Astrocyte (in vitro differentiated cells and primary cell): Measurements from ENCODE around the gene IFI16. TPM values are rescaled to one million over a fixed set of nuclear protein-coding genes. Genes with fewer than 3 reads are reported as not detected.

ENCODE experiments used
- DNase-seq: peaks from one replicate; pipeline ENCODE4 v3.0.0-alpha.2; 2010; ENCODE audit warnings: low read depth
- FAIRE-seq: peaks from 2 replicates; lab custom pipeline; 2011; peaks lifted over from hg19 to GRCh38; lab: Jason Lieb, UNC
- H2AFZ ChIP-seq: 2 replicates; pipeline ENCODE4 v1.6.0; 2012; ENCODE audit warnings: low read depth, low read length, inconsistent platforms
- H3K27ac ChIP-seq: 2 replicates; pipeline ENCODE4 v1.5.1; 2011; ENCODE audit warnings: low read depth, low read length, inconsistent platforms
- H3K27me3 ChIP-seq: 2 replicates; pipeline ENCODE4 v1.6.0; 2011; ENCODE audit warnings: low read length, inconsistent platforms; ENCODE audit not compliant: insufficient read depth
- H3K36me3 ChIP-seq: 2 replicates; pipeline ENCODE4 v1.5.1; 2011; ENCODE audit warnings: low read length, inconsistent platforms; ENCODE audit not compliant: insufficient read depth
- H3K4me1 ChIP-seq: 2 replicates; pipeline ENCODE4 v1.5.1; 2011; ENCODE audit warnings: low read length, inconsistent platforms; ENCODE audit not compliant: insufficient read depth
- H3K4me2 ChIP-seq: 2 replicates; pipeline ENCODE4 v1.6.0; 2012; ENCODE audit warnings: low read length, inconsistent platforms
- H3K4me3 ChIP-seq: 2 replicates; pipeline ENCODE4 v1.5.1; 2011; ENCODE audit warnings: low read depth, mild to moderate bottlenecking, low read length, inconsistent platforms; ENCODE audit not compliant: insufficient read depth
- H3K79me2 ChIP-seq: 2 replicates; pipeline ENCODE4 v1.6.0; 2012; ENCODE audit warnings: mild to moderate bottlenecking, low read length, inconsistent platforms; ENCODE audit not compliant: insufficient read depth
- H3K9ac ChIP-seq: 2 replicates; pipeline ENCODE4 v1.6.0; 2012; ENCODE audit warnings: mild to moderate bottlenecking, low read length, inconsistent platforms
- H3K9me3 ChIP-seq: 2 replicates; pipeline ENCODE4 v1.5.1; 2012; ENCODE audit warnings: low read depth, mild to moderate bottlenecking, low read length, inconsistent platforms; ENCODE audit not compliant: insufficient read depth
- H4K20me1 ChIP-seq: 2 replicates; pipeline ENCODE4 v1.6.0; 2012; ENCODE audit warnings: low read length, inconsistent platforms; ENCODE audit not compliant: insufficient read depth
- H3K27ac Mint-ChIP-seq: one replicate; pipeline ENCODE4 v1.8.0; 2021; ENCODE audit warnings: mild to moderate bottlenecking, mixed read lengths; ENCODE audit not compliant: unreplicated experiment
- H3K27me3 Mint-ChIP-seq: one replicate; pipeline ENCODE4 v1.8.0; 2021; ENCODE audit warnings: low read depth, mixed read lengths; ENCODE audit not compliant: unreplicated experiment
- H3K36me3 Mint-ChIP-seq: one replicate; pipeline ENCODE4 v1.8.0; 2021; ENCODE audit warnings: low read depth, mixed read lengths; ENCODE audit not compliant: unreplicated experiment
- H3K4me1 Mint-ChIP-seq: one replicate; pipeline ENCODE4 v1.8.0; 2021; ENCODE audit warnings: low read depth, mixed read lengths; ENCODE audit not compliant: unreplicated experiment
- H3K4me3 Mint-ChIP-seq: one replicate; pipeline ENCODE4 v1.8.0; 2021; ENCODE audit warnings: mild to moderate bottlenecking, moderate library complexity, mixed read lengths; ENCODE audit not compliant: unreplicated experiment
- H3K9me3 Mint-ChIP-seq: one replicate; pipeline ENCODE4 v1.8.0; 2021; ENCODE audit warnings: mild to moderate bottlenecking, mixed read lengths; ENCODE audit not compliant: unreplicated experiment
- CTCF ChIP-seq: IDR thresholded peaks from 2 replicates; pipeline ENCODE4 v1.5.1; 2011; ENCODE audit warnings: low read depth, mild to moderate bottlenecking, inconsistent platforms, low read length, moderate library complexity; ENCODE audit not compliant: insufficient read depth
- EZH2 ChIP-seq: IDR thresholded peaks from 2 replicates; pipeline ENCODE4 v1.6.1; 2012; ENCODE audit warnings: mild to moderate bottlenecking, low read length, inconsistent platforms; ENCODE audit not compliant: insufficient read depth
- total RNA-seq: library from RNA; stranded (reverse); gene quantifications from 2 replicates; pipeline ENCODE4 v1.2.1, GENCODE V29; 2021

Gene IFI16
- total RNA-seq, 1 donor from 2014 or later = 109 TPM

- Histone ChIP-seq H2AFZ (no peak overlapping the region), H3K9me3 (no peaks in the 10 kb centered on the region), H4K20me1 (no peaks in the 10 kb centered on the region), H3K79me2 (peaks cover 27% of the 10 kb centered on the region), H3K36me3 (no peaks in the 10 kb centered on the region), H3K4me1 (peaks cover 16% of the 10 kb centered on the region), H3K27ac (no peak overlapping the region), H3K9ac (no peak overlapping the region), H3K4me3 (no peak overlapping the region), H3K27me3 (no peaks in the 10 kb centered on the region), H3K4me2 (no peak overlapping the region)
- DNase-seq = no peak
- Mint-ChIP-seq H3K9me3 (no peaks in the 10 kb centered on the region), H3K27ac (no peak overlapping the region), H3K4me3 (no peak overlapping the region), H3K36me3 (no peaks in the 10 kb centered on the region), H3K27me3 (no peaks in the 10 kb centered on the region), H3K4me1 (peaks cover 7% of the 10 kb centered on the region)
- TF ChIP-seq CTCF = no peak
- TF ChIP-seq EZH2 = no peak
- FAIRE-seq = peak; percentile 39
Measured at GRCh38 chr1:159007726-159008125, 2.0 kb upstream of the IFI16 start.

- no peaks in the 10 kb centered on the region for H3K27me3 ChIP-seq
- H4K20me1 ChIP-seq = no peaks in the 10 kb centered on the region
- H3K36me3 Mint-ChIP-seq = peaks cover 3% of the 10 kb centered on the region
- H3K27me3 Mint-ChIP-seq = no peaks in the 10 kb centered on the region
- H3K4me3 Mint-ChIP-seq = no peak overlapping the region
- TF ChIP-seq EZH2 (no peak), CTCF (no peak)
- peaks cover 38% of the 10 kb centered on the region for H3K79me2 ChIP-seq
- no peaks in the 10 kb centered on the region for H3K9me3 Mint-ChIP-seq
- H3K4me1 Mint-ChIP-seq = peaks cover 14% of the 10 kb centered on the region
- H3K36me3 ChIP-seq = no peaks in the 10 kb centered on the region
- no peak for DNase-seq
- H3K9me3 ChIP-seq = no peaks in the 10 kb centered on the region
- no peak overlapping the region for H3K4me3 ChIP-seq
- peaks cover 16% of the 10 kb centered on the region for H3K4me1 ChIP-seq
- peak; percentile 29 for FAIRE-seq
- peak overlapping the region; percentile 91 for H3K27ac ChIP-seq
- H3K27ac Mint-ChIP-seq = peak overlapping the region; percentile 96
- H3K4me2 ChIP-seq = peak overlapping the region; percentile 85
- peak overlapping the region; percentile 51 for H2AFZ ChIP-seq
- peak overlapping the region; percentile 91 for H3K9ac ChIP-seq
Measured at GRCh38 chr1:159008744-159009188, 941 bp upstream of the IFI16 start.

- peak overlapping the region; percentile 96 for H3K27ac Mint-ChIP-seq
- Histone ChIP-seq H3K4me1 (peaks cover 16% of the 10 kb centered on the region), H3K4me3 (peak overlapping the region; percentile 79), H2AFZ (peak overlapping the region; percentile 6), H3K9ac (peak overlapping the region; percentile 91), H3K79me2 (peaks cover 43% of the 10 kb centered on the region), H3K4me2 (peak overlapping the region; percentile 85), H4K20me1 (no peaks in the 10 kb centered on the region), H3K36me3 (no peaks in the 10 kb centered on the region), H3K27ac (peak overlapping the region; percentile 91), H3K9me3 (no peaks in the 10 kb centered on the region), H3K27me3 (no peaks in the 10 kb centered on the region)
- H3K4me3 Mint-ChIP-seq = peak overlapping the region; percentile 94
- DNase-seq = no peak
- H3K27me3 Mint-ChIP-seq = no peaks in the 10 kb centered on the region
- peaks cover 4% of the 10 kb centered on the region for H3K36me3 Mint-ChIP-seq
- H3K9me3 Mint-ChIP-seq = no peaks in the 10 kb centered on the region
- TF ChIP-seq EZH2 (no peak), CTCF (no peak)
- peaks cover 17% of the 10 kb centered on the region for H3K4me1 Mint-ChIP-seq
- no peak for FAIRE-seq
Measured at GRCh38 chr1:159009287-159009686, 420 bp upstream of the IFI16 start.
